OCI-LY7 (cell line): ENCODE data around the gene UBAP2. TPM values are rescaled to one million over a fixed set of nuclear protein-coding genes. Genes with fewer than 3 reads are reported as not detected.

Experiments
- BruUV-seq: library from RNA; stranded (reverse); fragments of 400-500 nt; replicated peaks from 2 replicates; lab custom pipeline; 2021; lab: Mats Ljungman, UMichigan
- CTCF ChIA-PET: fragments of 300-600 bp; sonication (Branson Sonifier 250); formaldehyde crosslinking; loops from one replicate; lab custom pipeline; 2022; ENCODE audit warnings: antibody characterized with exemption; ENCODE audit not compliant: unreplicated experiment; lab: Charles Lee
- POLR2A ChIA-PET: fragments of 300-600 bp; sonication (Branson Sonifier 250); formaldehyde crosslinking; loops from one replicate; lab custom pipeline; 2022; ENCODE audit warnings: antibody characterized with exemption; lab: Charles Lee
- DNase-seq: peaks from one replicate; pipeline ENCODE4 v3.0.0-alpha.2; 2015; ENCODE audit warnings: low spot score
- H2AFZ ChIP-seq: fragments of 200-600 bp; sonication (generic), shearing (Covaris generic); 2 replicates; pipeline ENCODE4 v1.6.1; 2014; ENCODE audit warnings: mild to moderate bottlenecking, antibody characterized with exemption, low read length, moderate library complexity
- H3K27ac ChIP-seq: fragments of 200-600 bp; sonication (generic); 2 replicates; pipeline ENCODE4 v1.5.1; 2014; ENCODE audit warnings: mixed run types, low read depth, mild to moderate bottlenecking, moderate library complexity, low read length, inconsistent platforms; ENCODE audit not compliant: poor library complexity, severe bottlenecking
- H3K36me3 ChIP-seq: fragments of 200-600 bp; sonication (generic); 2 replicates; pipeline ENCODE4 v1.6.1; 2014; ENCODE audit warnings: mild to moderate bottlenecking, antibody characterized with exemption, low read length, moderate library complexity, mixed read lengths; ENCODE audit not compliant: insufficient read depth
- H3K4me1 ChIP-seq: fragments of 200-600 bp; sonication (generic); 2 replicates; pipeline ENCODE4 v1.5.1; 2014; ENCODE audit warnings: mild to moderate bottlenecking, low read length; ENCODE audit not compliant: insufficient read depth, poor library complexity, severe bottlenecking
- H3K4me2 ChIP-seq: fragments of 200-600 bp; sonication (generic); 2 replicates; pipeline ENCODE4 v1.6.1; 2014; ENCODE audit warnings: mild to moderate bottlenecking, low read length
- H3K4me3 ChIP-seq: fragments of 200-600 bp; sonication (generic); 2 replicates; pipeline ENCODE4 v1.5.1; 2014; ENCODE audit warnings: mild to moderate bottlenecking, low read depth, low read length; ENCODE audit not compliant: poor library complexity, severe bottlenecking
- H3K79me2 ChIP-seq: fragments of 200-600 bp; sonication (generic); 2 replicates; pipeline ENCODE4 v1.6.1; 2016; ENCODE audit warnings: low read depth, mild to moderate bottlenecking, low read length, moderate library complexity, mixed read lengths; ENCODE audit not compliant: insufficient read depth
- H3K9me2 ChIP-seq: fragments of 200-600 bp; sonication (generic); 2 replicates; pipeline ENCODE4 v1.6.1; 2016; ENCODE audit warnings: mild to moderate bottlenecking, low read length, mixed read lengths; ENCODE audit not compliant: insufficient read depth
- H3K9me3 ChIP-seq: fragments of 200-600 bp; sonication (generic); 2 replicates; pipeline ENCODE4 v1.6.1; 2014; ENCODE audit warnings: mild to moderate bottlenecking, mixed run types, low read length, mixed read lengths
- H4K20me1 ChIP-seq: fragments of 200-600 bp; sonication (generic); 2 replicates; pipeline ENCODE4 v1.6.1; 2014; ENCODE audit warnings: mild to moderate bottlenecking, antibody characterized with exemption, low read length, moderate library complexity, mixed read lengths; ENCODE audit not compliant: insufficient read depth
- EZH2phosphoT487 ChIP-seq: fragments of 200-600 bp; sonication (generic); IDR thresholded peaks from 2 replicates; pipeline ENCODE4 v1.6.1; 2018; ENCODE audit warnings: low read depth, borderline replicate concordance, mild to moderate bottlenecking, mixed run types, antibody characterized with exemption, low read length, moderate library complexity, mixed read lengths
- intact Hi-C: fragments of 100-400 bp; cut with micrococcal nuclease; formaldehyde crosslinking; loops from one replicate; pipeline ENCODE4 v1.10.0; 2022; ENCODE audit not compliant: unreplicated experiment
- total RNA-seq, 2 experiments: library from RNA; depleted of rRNA in 1 of 2; stranded (reverse); fragments of >200 nt in 1 of 2; shearing (Covaris generic) in 1 of 2; gene quantifications; 2 replicates each; pipeline ENCODE4 v1.2.3, GENCODE V29; 2014 to 2022
- TF ChIP-seq, protein P1 (sequence below): fragments of 200-600 bp; sonication (generic); conservative IDR thresholded peaks from 2 replicates; pipeline ENCODE4 v1.5.1; 2014; ENCODE audit warnings: mild to moderate bottlenecking, antibody characterized with exemption, low read length, moderate library complexity, mixed read lengths

Gene UBAP2
- total RNA-seq, 2 experiments from 2014 or later = 28.5 to 63.9 TPM

GRCh38 chr9:33992632-33993031 is 56.1 kb downstream of the UBAP2 start:
- Histone ChIP-seq H3K4me2 (no peak overlapping the region), H4K20me1 (no peaks in the 10 kb centered on the region), H3K4me3 (no peak overlapping the region), H3K27ac (no peak overlapping the region), H3K9me3 (no peaks in the 10 kb centered on the region), H3K4me1 (no peaks in the 10 kb centered on the region), H3K36me3 (peaks cover 81% of the 10 kb centered on the region), H3K9me2 (no peaks in the 10 kb centered on the region), H3K79me2 (no peaks in the 10 kb centered on the region), H2AFZ (no peak overlapping the region)
- POLR2A ChIA-PET = interaction anchor here (0.7 to 1.5 kb wide), 2 partner anchors 33 to 482 kb away, joined by 4 read pairs; no protein-coding TSS in a partner anchor
- TF ChIP-seq EZH2phosphoT487 = no peak
- TF ChIP-seq, protein P1, sequence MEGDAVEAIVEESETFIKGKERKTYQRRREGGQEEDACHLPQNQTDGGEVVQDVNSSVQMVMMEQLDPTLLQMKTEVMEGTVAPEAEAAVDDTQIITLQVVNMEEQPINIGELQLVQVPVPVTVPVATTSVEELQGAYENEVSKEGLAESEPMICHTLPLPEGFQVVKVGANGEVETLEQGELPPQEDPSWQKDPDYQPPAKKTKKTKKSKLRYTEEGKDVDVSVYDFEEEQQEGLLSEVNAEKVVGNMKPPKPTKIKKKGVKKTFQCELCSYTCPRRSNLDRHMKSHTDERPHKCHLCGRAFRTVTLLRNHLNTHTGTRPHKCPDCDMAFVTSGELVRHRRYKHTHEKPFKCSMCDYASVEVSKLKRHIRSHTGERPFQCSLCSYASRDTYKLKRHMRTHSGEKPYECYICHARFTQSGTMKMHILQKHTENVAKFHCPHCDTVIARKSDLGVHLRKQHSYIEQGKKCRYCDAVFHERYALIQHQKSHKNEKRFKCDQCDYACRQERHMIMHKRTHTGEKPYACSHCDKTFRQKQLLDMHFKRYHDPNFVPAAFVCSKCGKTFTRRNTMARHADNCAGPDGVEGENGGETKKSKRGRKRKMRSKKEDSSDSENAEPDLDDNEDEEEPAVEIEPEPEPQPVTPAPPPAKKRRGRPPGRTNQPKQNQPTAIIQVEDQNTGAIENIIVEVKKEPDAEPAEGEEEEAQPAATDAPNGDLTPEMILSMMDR = no peak
- DNase-seq = no peak
- TSS peak; percentile 3 for BruUV-seq
- CTCF ChIA-PET = no interaction called here
- intact Hi-C loops = no loop called here

- no peaks in the 10 kb centered on the region for H3K79me2 ChIP-seq
- ChIA-PET CTCF (no interaction called here), POLR2A (interaction anchor here (0.6 kb wide), 1 partner anchor 18 kb away, joined by 3 read pairs; no protein-coding TSS in a partner anchor)
- no peaks in the 10 kb centered on the region for H3K4me1 ChIP-seq
- no peak overlapping the region for H3K4me2 ChIP-seq
- intact Hi-C loops = no loop called here
- no peak overlapping the region for H3K4me3 ChIP-seq
- H3K9me3 ChIP-seq = no peaks in the 10 kb centered on the region
- H4K20me1 ChIP-seq = no peaks in the 10 kb centered on the region
- BruUV-seq = no TSS peak
- no peaks in the 10 kb centered on the region for H3K9me2 ChIP-seq
- H3K27ac ChIP-seq = no peak overlapping the region
- no peak for TF ChIP-seq EZH2phosphoT487
- TF ChIP-seq, protein P1 = no peak
- H3K36me3 ChIP-seq = peaks cover 89% of the 10 kb centered on the region
- no peak for DNase-seq
- H2AFZ ChIP-seq = no peak overlapping the region
Measured at GRCh38 chr9:33988219-33988890, 60.3 kb downstream of the UBAP2 start.

GRCh38 chr9:33976414-33976813 is 72.3 kb downstream of the UBAP2 start:
- no peak for TF ChIP-seq EZH2phosphoT487
- TF ChIP-seq, protein P1 = no peak
- Histone ChIP-seq H2AFZ (no peak overlapping the region), H3K27ac (no peak overlapping the region), H3K9me2 (no peaks in the 10 kb centered on the region), H3K4me1 (no peaks in the 10 kb centered on the region), H3K36me3 (peaks cover 82% of the 10 kb centered on the region), H3K9me3 (no peaks in the 10 kb centered on the region), H3K4me3 (no peak overlapping the region), H4K20me1 (no peaks in the 10 kb centered on the region), H3K79me2 (no peaks in the 10 kb centered on the region), H3K4me2 (no peak overlapping the region)
- intact Hi-C loops = no loop called here
- no TSS peak for BruUV-seq
- POLR2A ChIA-PET = no interaction called here
- CTCF ChIA-PET = no interaction called here
- DNase-seq = no peak
